SJSA1 (cell line): Measurements from ENCODE around the gene RAB32. TPM values are rescaled to one million over a fixed set of nuclear protein-coding genes. Genes with fewer than 3 reads are reported as not detected.

Experiments used
- DNase-seq, 2 experiments: peaks; one replicate each; pipeline ENCODE4 v3.0.0-alpha.2; 2015 to 2020; ENCODE audit warnings: low spot score in 2 of 2, low read depth in 1 of 2
- H3K27ac ChIP-seq: fragments of 250-450 bp; sonication (Bioruptor Pico); 2 replicates; pipeline ENCODE4 v1.5.1; 2020; ENCODE audit warnings: mild to moderate bottlenecking, moderate library complexity
- H3K27me3 ChIP-seq: fragments of 250-450 bp; sonication (Bioruptor Pico); replicated peaks from 2 replicates; pipeline ENCODE4 v1.5.1; 2020; ENCODE audit warnings: mild to moderate bottlenecking, moderate library complexity
- H3K36me3 ChIP-seq: fragments of 250-450 bp; sonication (Bioruptor Pico); 2 replicates; pipeline ENCODE4 v1.5.1; 2020; ENCODE audit warnings: mild to moderate bottlenecking
- H3K4me1 ChIP-seq: fragments of 250-450 bp; sonication (Bioruptor Pico); replicated peaks from 2 replicates; pipeline ENCODE4 v1.6.1; 2021; ENCODE audit warnings: mild to moderate bottlenecking
- H3K4me3 ChIP-seq: fragments of 250-450 bp; sonication (Bioruptor Pico); 2 replicates; pipeline ENCODE4 v1.5.1; 2020; ENCODE audit warnings: mild to moderate bottlenecking
- H3K9me3 ChIP-seq: fragments of 250-450 bp; sonication (Bioruptor Pico); replicated peaks from 2 replicates; pipeline ENCODE4 v1.5.1; 2020; ENCODE audit warnings: mild to moderate bottlenecking
- total RNA-seq: library from RNA; depleted of rRNA; stranded (reverse); fragments of >200 nt; shearing (Covaris generic); gene quantifications from 2 replicates; pipeline ENCODE4 v1.2.3, GENCODE V29; 2014; rRNA removed

RAB32 gene
- total RNA-seq, result 88.6 and 146 TPM in 2 replicates

GRCh38 chr6:146543211-146543939 lies at the start of gene RAB32:
TSS of gene RAB32 (plus strand) at chr6:146543833. CDS start at chr6:146543872, 39 bp downstream.
- no peaks in the 10 kb centered on the region; the same call in 1 of the 2 replicates for H3K27me3 ChIP-seq
- peak within 1 kb of the TSS; percentile 90 for H3K4me3 ChIP-seq
- H3K27ac ChIP-seq, result peak within 1 kb of the TSS; percentile 98
- H3K36me3 ChIP-seq, result peaks cover 17% of the 10 kb centered on the region
- peaks cover 32% of the 10 kb centered on the region for H3K4me1 ChIP-seq
- H3K9me3 ChIP-seq, result peaks cover 9% of the 10 kb centered on the region; the same call in 1 of the 2 replicates
- peak; percentile 89 to 92 for DNase-seq

DNA sequence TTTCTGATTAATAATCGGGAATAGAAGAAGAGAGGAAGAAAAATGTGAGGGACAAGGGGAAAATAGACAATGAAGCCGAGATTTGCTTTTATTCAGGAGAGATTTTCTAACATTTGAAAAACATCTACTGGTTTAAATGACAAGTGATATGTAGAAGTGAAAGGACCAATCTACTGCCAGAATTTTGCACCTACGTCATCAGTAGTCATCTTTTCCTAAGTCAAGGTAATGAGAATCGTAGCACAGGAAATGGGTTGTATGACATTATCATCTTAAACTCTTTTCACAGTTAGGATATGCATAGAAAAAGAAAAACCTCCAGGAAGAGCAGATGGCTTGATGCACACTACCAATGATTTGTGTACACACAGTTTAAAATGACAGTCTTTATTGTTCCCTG lies 45.3 kb upstream of the RAB32 start:
- Histone ChIP-seq H3K4me3 (no peak overlapping the region), H3K27me3 (no peaks in the 10 kb centered on the region), H3K27ac (no peak overlapping the region), H3K4me1 (no peaks in the 10 kb centered on the region), H3K36me3 (no peaks in the 10 kb centered on the region), H3K9me3 (no peaks in the 10 kb centered on the region)
- no peak for DNase-seq

- Histone ChIP-seq H3K27me3 (no peaks in the 10 kb centered on the region; the same call in 1 of the 2 replicates), H3K36me3 (no peaks in the 10 kb centered on the region), H3K4me1 (no peaks in the 10 kb centered on the region), H3K9me3 (no peaks in the 10 kb centered on the region), H3K27ac (no peak overlapping the region), H3K4me3 (no peak overlapping the region)
- DNase-seq, result no peak
These were observed 40.5 kb upstream of the RAB32 start for GRCh38 chr6:146503096-146503495.

DNA sequence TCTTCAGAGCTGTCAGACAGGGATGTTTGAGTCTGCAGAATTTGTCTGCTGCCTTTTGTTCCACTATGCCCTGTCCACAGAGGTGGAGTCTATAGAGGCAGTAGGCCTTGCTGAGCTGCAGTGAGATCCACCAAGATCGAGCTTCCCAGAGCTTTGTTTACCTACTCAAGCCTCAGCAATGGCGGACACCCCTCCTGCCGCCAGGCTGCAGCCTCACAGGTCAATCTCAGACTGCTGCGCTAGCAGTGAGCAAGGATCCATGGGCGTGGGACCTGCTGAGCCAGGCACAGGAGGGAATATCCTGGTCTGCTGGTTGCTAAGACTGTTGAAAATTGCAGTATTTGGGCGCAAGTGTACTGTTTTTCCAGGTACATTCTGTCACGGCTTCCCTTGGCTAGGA lies 28.4 kb upstream of the RAB32 start:
- no peak for DNase-seq
- Histone ChIP-seq H3K9me3 (no peaks in the 10 kb centered on the region; the same call in 1 of the 2 replicates), H3K27ac (no peak overlapping the region), H3K4me3 (no peak overlapping the region), H3K4me1 (no peaks in the 10 kb centered on the region), H3K36me3 (no peaks in the 10 kb centered on the region), H3K27me3 (no peaks in the 10 kb centered on the region)

GRCh38 chr6:146526192-146526591 lies 17.4 kb upstream of the RAB32 start:
- H3K4me3 ChIP-seq, result no peak overlapping the region
- no peaks in the 10 kb centered on the region for H3K4me1 ChIP-seq
- H3K36me3 ChIP-seq, result no peaks in the 10 kb centered on the region
- H3K27me3 ChIP-seq, result no peaks in the 10 kb centered on the region; the same call in 1 of the 2 replicates
- no peak for DNase-seq
- H3K9me3 ChIP-seq, result no peaks in the 10 kb centered on the region
- H3K27ac ChIP-seq, result no peak overlapping the region

GRCh38 chr6:146532702-146533101 lies 10.9 kb upstream of the RAB32 start:
- no peak for DNase-seq

GRCh38 chr6:146542881-146543210 lies 787 bp upstream of the RAB32 start:
- H3K27ac ChIP-seq, result peak overlapping the region; percentile 77
- no peak for DNase-seq

More at GRCh38 chr6:146532702-146533101, 10.9 kb upstream of the RAB32 start:
- Histone ChIP-seq H3K9me3 (no peaks in the 10 kb centered on the region), H3K27me3 (peaks cover 5% of the 10 kb centered on the region; the same call in 1 of the 2 replicates), H3K27ac (no peak overlapping the region), H3K4me1 (no peaks in the 10 kb centered on the region), H3K4me3 (no peak overlapping the region), H3K36me3 (no peaks in the 10 kb centered on the region)

DNA sequence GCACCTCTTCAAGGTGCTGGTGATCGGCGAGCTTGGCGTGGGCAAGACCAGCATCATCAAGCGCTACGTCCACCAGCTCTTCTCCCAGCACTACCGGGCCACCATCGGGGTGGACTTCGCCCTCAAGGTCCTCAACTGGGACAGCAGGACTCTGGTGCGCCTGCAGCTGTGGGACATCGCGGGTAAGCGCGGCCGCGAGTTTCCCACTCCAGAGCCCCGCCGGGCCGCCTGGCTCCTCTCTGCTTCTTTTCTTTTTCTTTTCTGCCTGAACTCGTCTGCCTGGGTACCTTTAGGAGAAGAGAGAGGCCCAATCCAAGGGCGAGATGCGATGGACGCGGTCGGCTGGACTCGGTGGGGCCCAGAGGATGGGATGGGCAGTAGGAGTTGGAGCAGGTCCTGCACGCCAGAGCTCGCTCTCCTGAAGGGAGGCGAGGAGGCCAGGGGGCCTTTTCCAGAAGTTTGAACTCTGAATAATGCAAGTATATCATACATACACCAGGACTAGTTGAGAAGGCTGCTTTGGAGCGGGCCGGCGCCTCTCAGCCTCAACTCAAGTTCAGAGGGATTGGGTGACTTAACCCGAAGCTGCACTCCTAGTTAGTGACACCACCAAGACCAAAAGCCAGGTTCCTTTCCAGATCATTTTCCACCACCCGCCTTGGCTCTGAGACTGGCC lies 445 bp downstream of the RAB32 start:
- DNase-seq, result peak; percentile 51 to 78
- H3K27me3 ChIP-seq, result no peaks in the 10 kb centered on the region
- peaks cover 9% of the 10 kb centered on the region; the same call in 1 of the 2 replicates for H3K9me3 ChIP-seq
- H3K4me3 ChIP-seq, result peak overlapping the region; percentile 90
- H3K36me3 ChIP-seq, result peaks cover 24% of the 10 kb centered on the region
- peak overlapping the region; percentile 77 for H3K27ac ChIP-seq
- H3K4me1 ChIP-seq, result peaks cover 32% of the 10 kb centered on the region

More at GRCh38 chr6:146542881-146543210, 787 bp upstream of the RAB32 start:
- Histone ChIP-seq H3K9me3 (peaks cover 9% of the 10 kb centered on the region; the same call in 1 of the 2 replicates), H3K4me1 (peaks cover 32% of the 10 kb centered on the region), H3K4me3 (peak overlapping the region; percentile 90), H3K27me3 (peaks cover 3% of the 10 kb centered on the region; the same call in 1 of the 2 replicates), H3K36me3 (peaks cover 15% of the 10 kb centered on the region)

DNA sequence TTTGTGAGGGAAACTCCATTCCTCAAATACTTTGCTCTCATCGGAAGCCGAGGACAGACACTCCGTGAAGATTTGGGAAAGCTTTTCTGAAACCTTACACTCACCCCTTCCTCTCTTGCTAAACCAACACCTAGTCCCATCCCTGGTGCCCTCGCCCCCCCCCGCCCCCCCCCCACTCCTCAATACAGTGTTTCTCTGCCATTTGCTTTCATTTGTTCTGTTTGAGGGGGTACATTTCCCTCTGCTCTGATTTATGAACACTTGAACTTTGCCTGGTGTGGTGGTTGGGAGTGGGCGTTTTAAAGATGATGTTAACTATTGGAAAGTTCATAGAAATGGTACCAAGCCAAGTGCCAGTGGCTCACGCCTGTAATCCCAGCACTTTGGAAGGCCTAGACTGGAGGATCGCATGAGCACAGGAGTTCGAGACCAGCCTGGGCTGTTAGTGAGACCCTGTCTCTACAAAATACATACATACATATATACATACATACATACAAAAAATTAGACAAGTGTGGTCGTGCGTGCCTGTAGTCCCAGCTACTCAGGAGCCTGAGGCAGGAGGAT lies 1.1 kb downstream of the RAB32 start:
- H3K9me3 ChIP-seq, result peaks cover 9% of the 10 kb centered on the region; the same call in 1 of the 2 replicates
- H3K4me3 ChIP-seq, result peak overlapping the region; percentile 90
- peak in 1 of 2 experiments; percentile 19 for DNase-seq
- H3K27me3 ChIP-seq, result no peaks in the 10 kb centered on the region
- H3K27ac ChIP-seq, result peak overlapping the region; percentile 98
- H3K36me3 ChIP-seq, result peaks cover 31% of the 10 kb centered on the region
- H3K4me1 ChIP-seq, result peaks cover 32% of the 10 kb centered on the region

GRCh38 chr6:146545581-146545980 lies 1.9 kb downstream of the RAB32 start:
- Histone ChIP-seq H3K27me3 (no peaks in the 10 kb centered on the region), H3K9me3 (peaks cover 9% of the 10 kb centered on the region; the same call in 1 of the 2 replicates), H3K4me1 (peaks cover 32% of the 10 kb centered on the region), H3K36me3 (peaks cover 39% of the 10 kb centered on the region), H3K4me3 (peak overlapping the region; percentile 90), H3K27ac (peak overlapping the region; percentile 98)
- DNase-seq, result peak in 1 of 2 experiments; percentile 63

DNA sequence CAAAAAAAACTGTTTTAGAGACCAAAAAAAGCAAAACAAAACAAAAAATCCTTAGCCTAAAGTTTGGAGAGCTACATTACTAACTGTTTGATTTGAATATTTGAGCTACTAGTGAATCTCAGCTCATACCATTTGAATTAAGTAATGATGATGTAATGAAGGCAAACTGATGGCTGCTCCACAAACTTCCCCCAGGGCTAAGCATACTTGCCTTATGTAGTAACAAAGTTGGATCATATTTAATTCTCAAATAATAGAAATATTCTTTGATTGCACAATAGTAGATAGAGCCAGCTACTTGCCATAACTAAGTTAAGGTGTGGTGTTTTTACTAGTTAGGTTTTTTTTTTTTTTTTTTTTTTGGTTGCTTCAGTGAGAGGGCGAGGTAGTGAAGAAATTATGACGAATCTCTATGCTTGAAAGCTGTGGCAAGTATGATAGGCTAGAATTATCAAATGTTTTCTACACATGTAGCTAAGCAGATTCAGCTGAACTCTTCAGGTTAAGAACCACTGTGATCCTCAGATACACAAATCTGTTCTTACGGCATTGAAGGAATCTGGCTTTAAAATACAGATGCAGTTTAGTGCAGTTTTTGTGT lies 2.9 kb downstream of the RAB32 start:
- H3K27me3 ChIP-seq, result no peaks in the 10 kb centered on the region
- peak in 1 of 2 experiments; percentile 76 for DNase-seq
- H3K27ac ChIP-seq, result peak overlapping the region; percentile 98
- no peak overlapping the region for H3K4me3 ChIP-seq
- H3K36me3 ChIP-seq, result peaks cover 46% of the 10 kb centered on the region
- H3K4me1 ChIP-seq, result peaks cover 32% of the 10 kb centered on the region
- peaks cover 9% of the 10 kb centered on the region; the same call in 1 of the 2 replicates for H3K9me3 ChIP-seq

GRCh38 chr6:146547889-146548288 lies 4.3 kb downstream of the RAB32 start:
- peaks cover 54% of the 10 kb centered on the region for H3K36me3 ChIP-seq
- no peak overlapping the region for H3K27ac ChIP-seq

GRCh38 chr6:146548898-146549374 lies 5.3 kb downstream of the RAB32 start:
- H3K9me3 ChIP-seq, result no peaks in the 10 kb centered on the region
- H3K36me3 ChIP-seq, result peaks cover 60% of the 10 kb centered on the region
- H3K4me1 ChIP-seq, result peaks cover 26% of the 10 kb centered on the region
- no peak overlapping the region for H3K4me3 ChIP-seq
- no peak overlapping the region for H3K27ac ChIP-seq
- H3K27me3 ChIP-seq, result no peaks in the 10 kb centered on the region
- DNase-seq, result no peak

More at GRCh38 chr6:146547889-146548288, 4.3 kb downstream of the RAB32 start:
- no peak for DNase-seq
- Histone ChIP-seq H3K27me3 (no peaks in the 10 kb centered on the region), H3K4me3 (no peak overlapping the region), H3K9me3 (peaks cover 9% of the 10 kb centered on the region; the same call in 1 of the 2 replicates), H3K4me1 (peaks cover 32% of the 10 kb centered on the region)
